Astrocyte (in vitro differentiated cells and primary cell): ENCODE results near the gene RTTN.

ENCODE experiments used
- EZH2 ChIP-seq: IDR thresholded peaks from 2 replicates; pipeline ENCODE4 v1.6.1; 2012; ENCODE audit warnings: mild to moderate bottlenecking, low read length, inconsistent platforms; ENCODE audit not compliant: insufficient read depth
- TF ChIP-seq, protein P1 (sequence below): IDR thresholded peaks from 2 replicates; pipeline ENCODE4 v1.5.1; 2011; ENCODE audit warnings: low read depth, mild to moderate bottlenecking, inconsistent platforms, low read length, moderate library complexity; ENCODE audit not compliant: insufficient read depth

GRCh38 chr18:70139138-70139537 is 66.3 kb downstream of the RTTN start:
- TF ChIP-seq, protein P1, sequence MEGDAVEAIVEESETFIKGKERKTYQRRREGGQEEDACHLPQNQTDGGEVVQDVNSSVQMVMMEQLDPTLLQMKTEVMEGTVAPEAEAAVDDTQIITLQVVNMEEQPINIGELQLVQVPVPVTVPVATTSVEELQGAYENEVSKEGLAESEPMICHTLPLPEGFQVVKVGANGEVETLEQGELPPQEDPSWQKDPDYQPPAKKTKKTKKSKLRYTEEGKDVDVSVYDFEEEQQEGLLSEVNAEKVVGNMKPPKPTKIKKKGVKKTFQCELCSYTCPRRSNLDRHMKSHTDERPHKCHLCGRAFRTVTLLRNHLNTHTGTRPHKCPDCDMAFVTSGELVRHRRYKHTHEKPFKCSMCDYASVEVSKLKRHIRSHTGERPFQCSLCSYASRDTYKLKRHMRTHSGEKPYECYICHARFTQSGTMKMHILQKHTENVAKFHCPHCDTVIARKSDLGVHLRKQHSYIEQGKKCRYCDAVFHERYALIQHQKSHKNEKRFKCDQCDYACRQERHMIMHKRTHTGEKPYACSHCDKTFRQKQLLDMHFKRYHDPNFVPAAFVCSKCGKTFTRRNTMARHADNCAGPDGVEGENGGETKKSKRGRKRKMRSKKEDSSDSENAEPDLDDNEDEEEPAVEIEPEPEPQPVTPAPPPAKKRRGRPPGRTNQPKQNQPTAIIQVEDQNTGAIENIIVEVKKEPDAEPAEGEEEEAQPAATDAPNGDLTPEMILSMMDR: no peak
- no peak for TF ChIP-seq EZH2
